ENCODE data around the gene USP24.

Gene USP24, protein sequence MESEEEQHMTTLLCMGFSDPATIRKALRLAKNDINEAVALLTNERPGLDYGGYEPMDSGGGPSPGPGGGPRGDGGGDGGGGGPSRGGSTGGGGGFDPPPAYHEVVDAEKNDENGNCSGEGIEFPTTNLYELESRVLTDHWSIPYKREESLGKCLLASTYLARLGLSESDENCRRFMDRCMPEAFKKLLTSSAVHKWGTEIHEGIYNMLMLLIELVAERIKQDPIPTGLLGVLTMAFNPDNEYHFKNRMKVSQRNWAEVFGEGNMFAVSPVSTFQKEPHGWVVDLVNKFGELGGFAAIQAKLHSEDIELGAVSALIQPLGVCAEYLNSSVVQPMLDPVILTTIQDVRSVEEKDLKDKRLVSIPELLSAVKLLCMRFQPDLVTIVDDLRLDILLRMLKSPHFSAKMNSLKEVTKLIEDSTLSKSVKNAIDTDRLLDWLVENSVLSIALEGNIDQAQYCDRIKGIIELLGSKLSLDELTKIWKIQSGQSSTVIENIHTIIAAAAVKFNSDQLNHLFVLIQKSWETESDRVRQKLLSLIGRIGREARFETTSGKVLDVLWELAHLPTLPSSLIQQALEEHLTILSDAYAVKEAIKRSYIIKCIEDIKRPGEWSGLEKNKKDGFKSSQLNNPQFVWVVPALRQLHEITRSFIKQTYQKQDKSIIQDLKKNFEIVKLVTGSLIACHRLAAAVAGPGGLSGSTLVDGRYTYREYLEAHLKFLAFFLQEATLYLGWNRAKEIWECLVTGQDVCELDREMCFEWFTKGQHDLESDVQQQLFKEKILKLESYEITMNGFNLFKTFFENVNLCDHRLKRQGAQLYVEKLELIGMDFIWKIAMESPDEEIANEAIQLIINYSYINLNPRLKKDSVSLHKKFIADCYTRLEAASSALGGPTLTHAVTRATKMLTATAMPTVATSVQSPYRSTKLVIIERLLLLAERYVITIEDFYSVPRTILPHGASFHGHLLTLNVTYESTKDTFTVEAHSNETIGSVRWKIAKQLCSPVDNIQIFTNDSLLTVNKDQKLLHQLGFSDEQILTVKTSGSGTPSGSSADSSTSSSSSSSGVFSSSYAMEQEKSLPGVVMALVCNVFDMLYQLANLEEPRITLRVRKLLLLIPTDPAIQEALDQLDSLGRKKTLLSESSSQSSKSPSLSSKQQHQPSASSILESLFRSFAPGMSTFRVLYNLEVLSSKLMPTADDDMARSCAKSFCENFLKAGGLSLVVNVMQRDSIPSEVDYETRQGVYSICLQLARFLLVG (N-terminal part only)

DNA sequence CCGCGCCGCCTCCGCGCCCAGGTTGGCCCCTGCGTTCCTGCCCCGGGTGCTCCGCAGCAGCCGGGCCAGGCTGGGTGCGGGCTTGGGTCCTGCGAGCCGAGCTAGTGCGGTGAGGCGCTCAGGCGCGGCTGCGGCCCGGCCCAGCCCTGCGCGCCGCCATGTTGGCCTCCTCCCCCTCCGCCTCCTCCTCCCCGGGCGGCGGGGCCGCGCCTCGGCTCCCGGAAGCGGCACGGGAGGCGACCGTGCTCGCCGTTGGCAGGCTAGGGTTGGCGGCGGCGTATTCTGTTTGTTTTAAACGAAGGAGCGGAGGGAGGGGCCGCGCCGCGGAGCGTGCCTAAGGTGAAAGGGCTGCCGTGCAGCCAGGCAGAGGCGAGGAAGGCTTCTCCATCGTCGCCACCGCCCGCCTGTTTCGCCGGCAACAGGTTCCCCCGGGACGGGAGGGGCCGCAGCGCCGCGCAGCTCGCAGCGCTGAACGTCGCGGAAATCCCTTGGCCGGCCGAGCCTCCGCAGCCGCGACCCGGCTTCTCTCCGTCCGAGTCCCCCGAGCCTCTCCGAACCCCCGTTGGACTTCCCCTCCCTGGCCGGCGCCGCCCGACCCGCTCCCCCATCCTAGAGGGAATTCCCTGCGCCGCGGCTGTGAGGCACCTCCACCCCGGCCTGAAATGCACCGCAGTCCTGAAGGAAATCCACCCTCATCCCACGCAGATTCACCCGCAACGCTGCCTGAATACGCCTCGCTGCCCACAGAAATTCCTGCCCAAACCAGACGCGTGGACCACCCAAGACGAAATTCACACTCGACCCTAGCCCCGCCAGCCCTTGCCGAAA is at the start of gene USP24:
Gene USP24 (minus strand): TSS at position 171 of the 828 bp plus-strand sequence. CDS start 251 bp downstream, outside the sequence.
- Histone ChIP-seq H3K4me3 (ENCODE audit: low read depth in 1 of 5, low read length in 5 of 5) (peak within 1 kb of the TSS; percentile 84 to 99 (median 91)), H3K27ac (ENCODE audit: low read depth, low read length) (peak within 1 kb of the TSS; percentile 97), H3K4me1 (ENCODE audit: control insufficient read depth in 5 of 5, insufficient read depth in 5 of 5, low read length in 5 of 5) (peaks cover 6 to 64% (median 50%) of the 10 kb centered on the region in 5 donors), H3K9me3 (ENCODE audit: control insufficient read depth in 5 of 5, low read length in 5 of 5) (no peaks in the 10 kb centered on the region), H3K36me3 (ENCODE audit: control insufficient read depth in 5 of 5, insufficient read depth in 5 of 5, low read length in 5 of 5) (no peaks in the 10 kb centered on the region), H3K9ac (ENCODE audit: low read length in 5 of 5) (peak within 1 kb of the TSS; percentile 88 to 99 (median 97)), H3K27me3 (ENCODE audit: control insufficient read depth in 5 of 5, insufficient read depth in 4 of 5, low read length in 5 of 5) (no peaks in the 10 kb centered on the region)

- no peak overlapping the region for H3K9ac ChIP-seq (ENCODE audit: low read length in 5 of 5)
- no peak overlapping the region for H3K4me3 ChIP-seq (ENCODE audit: low read depth in 1 of 5, low read length in 5 of 5)
- H3K27me3 ChIP-seq (ENCODE audit: control insufficient read depth in 5 of 5, insufficient read depth in 4 of 5, low read length in 5 of 5): no peaks in the 10 kb centered on the region
- peaks cover 0 to 6% (median 0%) of the 10 kb centered on the region in 5 donors for H3K4me1 ChIP-seq (ENCODE audit: control insufficient read depth in 5 of 5, insufficient read depth in 5 of 5, low read length in 5 of 5)
- H3K36me3 ChIP-seq (ENCODE audit: control insufficient read depth in 5 of 5, insufficient read depth in 5 of 5, low read length in 5 of 5): no peaks in the 10 kb centered on the region
- H3K9me3 ChIP-seq (ENCODE audit: control insufficient read depth in 5 of 5, low read length in 5 of 5): peaks cover 0 to 3% (median 2%) of the 10 kb centered on the region in 5 donors
- H3K27ac ChIP-seq (ENCODE audit: low read depth, low read length): no peak overlapping the region
Observed at GRCh38 chr1:55262822-55263221, 47.7 kb upstream of the USP24 start.

- Histone ChIP-seq H3K4me3 (ENCODE audit: low read depth in 1 of 5, low read length in 5 of 5) (no peak overlapping the region), H3K9ac (ENCODE audit: low read length in 5 of 5) (no peak overlapping the region), H3K4me1 (ENCODE audit: control insufficient read depth in 5 of 5, insufficient read depth in 5 of 5, low read length in 5 of 5) (peaks cover 0 to 6% (median 0%) of the 10 kb centered on the region in 5 donors), H3K9me3 (ENCODE audit: control insufficient read depth in 5 of 5, low read length in 5 of 5) (no peaks in the 10 kb centered on the region), H3K36me3 (ENCODE audit: control insufficient read depth in 5 of 5, insufficient read depth in 5 of 5, low read length in 5 of 5) (no peaks in the 10 kb centered on the region), H3K27me3 (ENCODE audit: control insufficient read depth in 5 of 5, insufficient read depth in 4 of 5, low read length in 5 of 5) (no peaks in the 10 kb centered on the region), H3K27ac (ENCODE audit: low read depth, low read length) (no peak overlapping the region)
Observed at GRCh38 chr1:55259911-55260609, 44.9 kb upstream of the USP24 start.

DNA sequence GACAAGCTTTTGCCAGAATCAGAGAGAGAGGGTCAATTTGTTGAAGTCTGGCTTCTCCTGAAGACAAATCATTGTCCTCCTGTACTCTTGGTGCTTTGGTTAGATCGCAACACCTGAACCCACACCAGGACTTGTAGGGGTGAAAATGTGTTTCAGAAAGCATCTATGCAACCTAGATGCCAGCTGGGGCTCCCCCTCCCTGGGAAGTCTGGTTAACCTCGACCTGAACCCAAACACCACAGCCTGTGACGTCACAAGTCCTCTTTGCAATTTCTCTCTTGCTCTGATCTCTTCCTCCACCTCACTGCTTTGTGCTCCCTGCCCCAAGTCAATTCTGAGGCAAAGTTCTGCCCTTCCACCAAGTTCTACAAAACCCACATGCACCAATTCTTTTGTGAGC is 42.8 kb upstream of the USP24 start:
- H3K4me3 ChIP-seq (ENCODE audit: low read depth in 1 of 5, low read length in 5 of 5): no peak overlapping the region
- H3K27me3 ChIP-seq (ENCODE audit: control insufficient read depth in 5 of 5, insufficient read depth in 4 of 5, low read length in 5 of 5): no peaks in the 10 kb centered on the region
- peaks cover 0 to 10% (median 6%) of the 10 kb centered on the region in 5 donors for H3K4me1 ChIP-seq (ENCODE audit: control insufficient read depth in 5 of 5, insufficient read depth in 5 of 5, low read length in 5 of 5)
- no peak overlapping the region for H3K9ac ChIP-seq (ENCODE audit: low read length in 5 of 5)
- H3K9me3 ChIP-seq (ENCODE audit: control insufficient read depth in 5 of 5, low read length in 5 of 5): no peaks in the 10 kb centered on the region
- H3K27ac ChIP-seq (ENCODE audit: low read depth, low read length): no peak overlapping the region
- H3K36me3 ChIP-seq (ENCODE audit: control insufficient read depth in 5 of 5, insufficient read depth in 5 of 5, low read length in 5 of 5): no peaks in the 10 kb centered on the region

GRCh38 chr1:55255901-55256300 is 40.7 kb upstream of the USP24 start:
- Histone ChIP-seq H3K4me3 (ENCODE audit: low read depth in 1 of 5, low read length in 5 of 5) (no peak overlapping the region), H3K27me3 (ENCODE audit: control insufficient read depth in 5 of 5, insufficient read depth in 4 of 5, low read length in 5 of 5) (no peaks in the 10 kb centered on the region), H3K36me3 (ENCODE audit: control insufficient read depth in 5 of 5, insufficient read depth in 5 of 5, low read length in 5 of 5) (no peaks in the 10 kb centered on the region), H3K9ac (ENCODE audit: low read length in 5 of 5) (no peak overlapping the region), H3K9me3 (ENCODE audit: control insufficient read depth in 5 of 5, low read length in 5 of 5) (no peaks in the 10 kb centered on the region), H3K4me1 (ENCODE audit: control insufficient read depth in 5 of 5, insufficient read depth in 5 of 5, low read length in 5 of 5) (peaks cover 0 to 14% (median 7%) of the 10 kb centered on the region in 5 donors), H3K27ac (ENCODE audit: low read depth, low read length) (no peak overlapping the region)

GRCh38 chr1:55252942-55253589 is 37.9 kb upstream of the USP24 start:
- Histone ChIP-seq H3K4me3 (ENCODE audit: low read depth in 1 of 5, low read length in 5 of 5) (no peak overlapping the region), H3K9me3 (ENCODE audit: control insufficient read depth in 5 of 5, low read length in 5 of 5) (no peaks in the 10 kb centered on the region), H3K27ac (ENCODE audit: low read depth, low read length) (no peak overlapping the region), H3K9ac (ENCODE audit: low read length in 5 of 5) (no peak overlapping the region), H3K36me3 (ENCODE audit: control insufficient read depth in 5 of 5, insufficient read depth in 5 of 5, low read length in 5 of 5) (no peaks in the 10 kb centered on the region), H3K4me1 (ENCODE audit: control insufficient read depth in 5 of 5, insufficient read depth in 5 of 5, low read length in 5 of 5) (peaks cover 0 to 9% (median 7%) of the 10 kb centered on the region in 5 donors), H3K27me3 (ENCODE audit: control insufficient read depth in 5 of 5, insufficient read depth in 4 of 5, low read length in 5 of 5) (no peaks in the 10 kb centered on the region)

DNA sequence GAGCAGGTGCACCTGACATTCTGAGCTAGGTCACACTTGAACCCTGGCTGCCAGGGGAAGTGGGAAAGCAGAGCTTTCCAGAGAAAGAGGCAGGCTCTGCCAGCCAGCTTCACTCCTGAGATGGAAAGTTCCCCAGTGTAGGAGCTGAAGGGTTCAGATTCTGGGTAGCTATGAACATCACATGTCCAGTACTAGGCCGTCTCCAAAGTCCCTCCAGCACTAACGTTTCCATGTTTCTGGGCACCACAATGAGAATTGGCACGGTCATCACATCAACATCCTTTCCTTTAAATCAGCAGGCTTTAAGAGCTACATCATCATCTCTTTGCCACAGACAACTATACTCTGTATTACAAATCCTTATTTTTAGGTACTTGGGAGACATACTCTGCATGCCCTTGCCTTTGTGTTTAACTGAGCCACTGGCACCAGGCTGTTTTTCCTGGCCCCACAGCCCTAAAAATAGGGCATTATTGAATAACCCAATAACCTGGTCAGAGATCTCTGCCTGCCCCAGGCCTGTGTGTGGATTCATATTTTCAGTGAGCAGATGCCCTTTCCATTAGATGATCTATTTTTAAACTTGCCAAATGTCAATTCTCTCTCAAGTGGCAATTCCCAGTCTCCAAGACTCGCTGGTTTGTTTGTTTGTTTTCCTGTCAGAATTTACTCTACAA is 35.4 kb upstream of the USP24 start:
- Histone ChIP-seq H3K9ac (ENCODE audit: low read length in 5 of 5) (no peak overlapping the region), H3K27ac (ENCODE audit: low read depth, low read length) (no peak overlapping the region), H3K9me3 (ENCODE audit: control insufficient read depth in 5 of 5, low read length in 5 of 5) (no peaks in the 10 kb centered on the region), H3K36me3 (ENCODE audit: control insufficient read depth in 5 of 5, insufficient read depth in 5 of 5, low read length in 5 of 5) (no peaks in the 10 kb centered on the region), H3K4me1 (ENCODE audit: control insufficient read depth in 5 of 5, insufficient read depth in 5 of 5, low read length in 5 of 5) (peaks cover 0 to 28% (median 16%) of the 10 kb centered on the region in 5 donors), H3K27me3 (ENCODE audit: control insufficient read depth in 5 of 5, insufficient read depth in 4 of 5, low read length in 5 of 5) (no peaks in the 10 kb centered on the region), H3K4me3 (ENCODE audit: low read depth in 1 of 5, low read length in 5 of 5) (no peak overlapping the region)

GRCh38 chr1:55249646-55250398 is 34.7 kb upstream of the USP24 start:
- H3K27ac ChIP-seq (ENCODE audit: low read depth, low read length): no peak overlapping the region
- no peaks in the 10 kb centered on the region for H3K27me3 ChIP-seq (ENCODE audit: control insufficient read depth in 5 of 5, insufficient read depth in 4 of 5, low read length in 5 of 5)
- no peaks in the 10 kb centered on the region for H3K36me3 ChIP-seq (ENCODE audit: control insufficient read depth in 5 of 5, insufficient read depth in 5 of 5, low read length in 5 of 5)
- H3K9me3 ChIP-seq (ENCODE audit: control insufficient read depth in 5 of 5, low read length in 5 of 5): no peaks in the 10 kb centered on the region
- peaks cover 0 to 33% (median 23%) of the 10 kb centered on the region in 5 donors for H3K4me1 ChIP-seq (ENCODE audit: control insufficient read depth in 5 of 5, insufficient read depth in 5 of 5, low read length in 5 of 5)
- H3K4me3 ChIP-seq (ENCODE audit: low read depth in 1 of 5, low read length in 5 of 5): no peak overlapping the region
- no peak overlapping the region for H3K9ac ChIP-seq (ENCODE audit: low read length in 5 of 5)
